ENCODE measurements around the gene ZBTB17. TPM values are rescaled to one million over a fixed set of nuclear protein-coding genes. Genes with fewer than 3 reads are reported as not detected.

The ZBTB17 gene
- total and polyA plus RNA-seq, 9 of the 15 experiments (the other 6 are each of a cell fraction or from before 2014, with no cell fraction given): 1.1 to 53.4 (median 29.6) TPM

- TF ChIP-seq ZNF318 (IDR thresholded peaks at IDR 0.05; ENCODE audit: borderline replicate concordance in 1 of 2, low read depth in 1 of 2): no peak
- TF ChIP-seq, protein P1, sequence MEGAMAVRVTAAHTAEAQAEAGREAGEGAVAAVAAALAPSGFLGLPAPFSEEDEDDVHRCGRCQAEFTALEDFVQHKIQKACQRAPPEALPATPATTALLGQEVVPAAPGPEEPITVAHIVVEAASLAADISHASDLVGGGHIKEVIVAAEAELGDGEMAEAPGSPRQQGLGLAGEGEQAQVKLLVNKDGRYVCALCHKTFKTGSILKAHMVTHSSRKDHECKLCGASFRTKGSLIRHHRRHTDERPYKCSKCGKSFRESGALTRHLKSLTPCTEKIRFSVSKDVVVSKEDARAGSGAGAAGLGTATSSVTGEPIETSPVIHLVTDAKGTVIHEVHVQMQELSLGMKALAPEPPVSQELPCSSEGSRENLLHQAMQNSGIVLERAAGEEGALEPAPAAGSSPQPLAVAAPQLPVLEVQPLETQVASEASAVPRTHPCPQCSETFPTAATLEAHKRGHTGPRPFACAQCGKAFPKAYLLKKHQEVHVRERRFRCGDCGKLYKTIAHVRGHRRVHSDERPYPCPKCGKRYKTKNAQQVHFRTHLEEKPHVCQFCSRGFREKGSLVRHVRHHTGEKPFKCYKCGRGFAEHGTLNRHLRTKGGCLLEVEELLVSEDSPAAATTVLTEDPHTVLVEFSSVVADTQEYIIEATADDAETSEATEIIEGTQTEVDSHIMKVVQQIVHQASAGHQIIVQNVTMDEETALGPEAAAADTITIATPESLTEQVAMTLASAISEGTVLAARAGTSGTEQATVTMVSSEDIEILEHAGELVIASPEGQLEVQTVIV (CRISPR knock-in tag; IDR thresholded peaks at IDR 0.05; ENCODE audit: borderline replicate concordance): no peak
- peak; percentile 55 for TF ChIP-seq POLR2A (conservative IDR thresholded peaks at IDR 0.05)
- no peak for TF ChIP-seq KAT2B (IDR thresholded peaks at IDR 0.05; ENCODE audit: low read depth, low read length)
- no peak; a peak in 1 of 4 replicates for TF ChIP-seq MAZ (CRISPR knock-in tag; conservative IDR thresholded peaks at IDR 0.05 in 1 of 2, IDR thresholded peaks at IDR 0.05 in 1 of 2)
- TF ChIP-seq ELF2 (CRISPR knock-in tag; IDR thresholded peaks at IDR 0.05): peak; percentile 74
- TF ChIP-seq POLR2AphosphoS5 (IDR thresholded peaks at IDR 0.05; ENCODE audit: control insufficient read depth, insufficient read depth, low read depth, low read length): peak; percentile 54; the same call in 1 of the 2 replicates
- no peak for TF ChIP-seq MCM5 (IDR thresholded peaks at IDR 0.05; ENCODE audit: low read depth)
- no peak for TF ChIP-seq TARDBP (IDR thresholded peaks at IDR 0.05)
- no peak for TF ChIP-seq CBX2 (IDR thresholded peaks at IDR 0.05; ENCODE audit: insufficient read depth, low read length, poor library complexity, severe bottlenecking)
- TF ChIP-seq MCM2 (IDR thresholded peaks at IDR 0.05; ENCODE audit: low read depth): no peak
- peak; percentile 58 for TF ChIP-seq TBP (optimal IDR thresholded peaks at IDR 0.05; ENCODE audit: low read depth, low read length)
- TF ChIP-seq, protein P2, sequence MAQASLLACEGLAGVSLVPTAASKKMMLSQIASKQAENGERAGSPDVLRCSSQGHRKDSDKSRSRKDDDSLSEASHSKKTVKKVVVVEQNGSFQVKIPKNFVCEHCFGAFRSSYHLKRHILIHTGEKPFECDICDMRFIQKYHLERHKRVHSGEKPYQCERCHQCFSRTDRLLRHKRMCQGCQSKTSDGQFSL (CRISPR knock-in tag; IDR thresholded peaks at IDR 0.05): no peak
- TF ChIP-seq, protein P2 (tag; IDR thresholded peaks at IDR 0.05): no peak
- no peak for TF ChIP-seq HES1 (IDR thresholded peaks at IDR 0.05; ENCODE audit: low read depth)
These were observed 36.8 kb upstream of the ZBTB17 start (continued) for GRCh38 chr1:16012590-16013219.

Measured in K562 (cell line).